GM19467 (cell line): ENCODE results near the gene LAMA2.
"Not testable (repeated sequence)": the region's sequence is repeated elsewhere in the genome, so short reads cannot be mapped to it uniquely, and the experiment has no call there.

ENCODE experiments used
- ATAC-seq: cut with Tn5 transposase; IDR thresholded peaks from one replicate; pipeline ENCODE4 v1.9.1; 2021; ENCODE audit warnings: mild to moderate bottlenecking, moderate library complexity; ENCODE audit not compliant: unreplicated experiment

The LAMA2 gene

DNA sequence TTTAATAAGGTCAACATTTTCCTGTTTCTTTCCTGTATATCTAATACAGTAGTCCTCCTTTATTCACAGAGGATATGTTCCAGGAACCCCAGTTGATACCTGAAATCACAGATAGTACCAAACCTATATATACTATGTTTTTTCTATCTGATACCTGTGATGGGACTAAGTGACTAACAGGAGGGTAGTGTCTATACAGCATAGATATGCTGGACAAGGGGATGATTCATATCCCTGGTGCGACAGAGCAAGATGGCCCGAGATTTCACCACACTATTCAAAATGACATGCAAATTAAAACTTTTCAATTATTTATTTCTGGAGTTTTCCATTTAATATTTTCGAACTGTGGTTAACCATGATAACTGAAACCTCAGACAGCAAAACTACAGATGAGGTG, 281.1 kb downstream of the LAMA2 start:
- no peak for ATAC-seq

- ATAC-seq: not testable (repeated sequence)
Measured at GRCh38 chr6:129172279-129172995, 289.5 kb downstream of the LAMA2 start.

- ATAC-seq: no peak
Measured at GRCh38 chr6:129175066-129175465, 292.1 kb downstream of the LAMA2 start.

DNA sequence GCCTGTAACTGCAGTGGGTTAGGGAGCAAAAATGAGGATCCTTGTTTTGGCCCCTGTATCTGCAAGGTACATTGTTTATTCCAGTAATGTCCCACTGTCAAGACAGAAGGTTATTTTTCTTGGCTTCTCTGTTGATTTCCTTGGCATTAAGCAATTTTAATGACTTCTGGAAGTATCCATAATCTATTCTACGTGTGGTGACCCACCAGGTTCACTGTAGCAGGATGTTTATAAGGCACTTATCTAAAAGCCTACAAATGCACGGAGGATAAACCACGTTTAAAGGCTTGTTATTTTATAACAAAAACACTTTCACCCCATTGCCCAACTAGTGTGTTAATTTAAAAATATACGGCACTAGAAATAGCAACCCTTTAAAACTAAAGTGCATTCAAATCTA, 294.9 kb downstream of the LAMA2 start:
- no peak for ATAC-seq

GRCh38 chr6:129179283-129179682, 296.3 kb downstream of the LAMA2 start:
- ATAC-seq: no peak

- no peak for ATAC-seq
Measured at GRCh38 chr6:129181001-129181400, 298.1 kb downstream of the LAMA2 start.

- no peak for ATAC-seq
Measured at GRCh38 chr6:129183187-129183591, 300.3 kb downstream of the LAMA2 start.

DNA sequence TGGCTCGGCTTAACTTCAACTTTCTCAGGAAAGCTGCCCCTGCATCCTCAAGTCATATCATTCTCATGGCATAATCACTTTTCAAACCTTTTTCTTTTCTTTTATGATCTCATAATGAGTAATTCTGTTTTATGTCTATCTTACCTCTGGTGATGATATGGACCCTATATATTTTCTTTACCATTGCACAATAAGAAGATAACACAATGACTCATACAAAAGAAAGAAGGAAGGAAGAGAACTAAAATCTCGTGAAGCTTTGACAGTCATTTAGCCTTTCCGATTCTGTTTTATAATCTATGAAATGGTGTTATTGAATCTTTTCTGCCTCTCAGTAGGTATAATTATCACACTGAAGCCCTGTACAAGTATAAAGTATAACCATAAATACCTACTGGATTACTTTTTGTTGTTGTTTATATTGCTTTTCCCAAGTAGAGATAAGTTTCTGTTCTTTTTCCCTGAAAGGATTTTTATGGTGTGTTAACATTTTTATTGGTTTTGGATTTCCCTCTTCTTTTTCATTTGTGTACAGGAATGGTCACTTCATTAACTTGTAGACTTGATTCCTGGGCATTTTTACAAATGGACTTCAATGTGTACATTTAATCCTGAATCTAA, 300.9 kb downstream of the LAMA2 start:
- no peak for ATAC-seq

DNA sequence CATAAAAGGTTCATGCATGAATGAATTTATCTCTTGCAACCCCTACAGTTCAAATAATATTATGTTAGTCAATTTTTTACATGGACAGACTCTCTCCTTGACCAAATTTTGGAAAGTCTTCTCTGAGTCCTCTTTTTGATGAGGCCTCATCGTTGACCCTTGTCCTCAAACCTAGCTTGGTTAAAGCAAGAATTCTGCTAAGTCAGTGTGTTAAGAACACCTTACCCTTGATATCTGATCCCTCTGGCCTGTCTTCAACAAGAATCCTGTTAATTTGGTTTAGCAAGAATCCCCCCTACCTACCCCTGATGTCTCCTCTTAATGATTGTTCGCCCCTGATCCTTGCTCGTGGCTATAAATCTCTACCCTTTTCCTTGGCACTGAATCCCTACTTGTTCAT, 301.4 kb downstream of the LAMA2 start:
- no peak for ATAC-seq

GRCh38 chr6:129184808-129185366, 301.9 kb downstream of the LAMA2 start:
- no peak for ATAC-seq

GRCh38 chr6:129186988-129187387, 304.1 kb downstream of the LAMA2 start:
- ATAC-seq: no peak

- ATAC-seq: no peak
Measured at GRCh38 chr6:129188306-129188705, 305.4 kb downstream of the LAMA2 start.

- ATAC-seq: no peak
Measured at GRCh38 chr6:129188795-129189194, 305.9 kb downstream of the LAMA2 start.

- no peak for ATAC-seq
Measured at GRCh38 chr6:129189266-129189665, 306.3 kb downstream of the LAMA2 start.

GRCh38 chr6:129191235-129191634, 308.3 kb downstream of the LAMA2 start:
- ATAC-seq: no peak

DNA sequence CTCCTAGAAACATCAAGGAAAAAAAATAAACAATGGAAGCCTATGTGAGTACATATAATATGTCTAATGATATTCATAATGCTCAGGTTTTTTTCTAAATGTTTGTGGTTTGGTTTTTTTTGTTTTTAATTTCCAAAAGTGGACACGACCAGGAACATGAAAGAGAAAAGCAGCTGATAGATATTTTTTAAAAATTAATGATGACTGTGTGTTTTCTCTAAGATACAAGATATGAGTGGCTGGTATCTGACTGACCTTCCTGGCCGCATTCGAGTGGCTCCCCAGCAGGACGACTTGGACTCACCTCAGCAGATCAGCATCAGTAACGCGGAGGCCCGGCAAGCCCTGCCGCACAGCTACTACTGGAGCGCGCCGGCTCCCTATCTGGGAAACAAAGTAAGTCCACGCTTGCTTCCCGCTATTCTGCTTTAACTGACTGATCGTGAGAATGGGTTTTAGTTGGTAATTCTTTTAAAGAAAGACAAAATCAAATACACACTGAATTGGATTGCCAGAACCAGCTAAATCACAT, 309.6 kb downstream of the LAMA2 start:
- no peak for ATAC-seq

- ATAC-seq: no peak
Measured at GRCh38 chr6:129194306-129194941, 311.5 kb downstream of the LAMA2 start.

GRCh38 chr6:129195161-129195560, 312.2 kb downstream of the LAMA2 start:
- no peak for ATAC-seq

DNA sequence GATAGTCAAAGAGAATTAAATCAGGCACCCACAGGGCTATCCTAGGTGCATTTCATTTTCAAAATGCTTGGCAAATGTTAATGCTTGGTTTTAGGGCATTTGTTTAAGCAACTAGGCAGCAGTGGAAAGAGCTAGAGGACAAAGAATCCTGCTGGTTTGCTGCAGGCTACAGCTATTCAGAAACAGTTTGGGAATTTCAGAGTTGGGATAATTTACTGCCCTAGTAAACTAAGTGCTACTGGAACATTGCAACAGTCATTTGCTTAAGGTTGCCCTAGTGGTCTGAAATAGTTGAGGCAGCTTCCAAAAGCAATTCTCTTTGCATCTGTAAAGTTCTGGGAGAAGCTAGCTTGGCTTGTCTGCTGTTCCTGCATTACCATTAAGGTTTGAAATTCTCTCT, 312.7 kb downstream of the LAMA2 start:
- ATAC-seq: no peak

DNA sequence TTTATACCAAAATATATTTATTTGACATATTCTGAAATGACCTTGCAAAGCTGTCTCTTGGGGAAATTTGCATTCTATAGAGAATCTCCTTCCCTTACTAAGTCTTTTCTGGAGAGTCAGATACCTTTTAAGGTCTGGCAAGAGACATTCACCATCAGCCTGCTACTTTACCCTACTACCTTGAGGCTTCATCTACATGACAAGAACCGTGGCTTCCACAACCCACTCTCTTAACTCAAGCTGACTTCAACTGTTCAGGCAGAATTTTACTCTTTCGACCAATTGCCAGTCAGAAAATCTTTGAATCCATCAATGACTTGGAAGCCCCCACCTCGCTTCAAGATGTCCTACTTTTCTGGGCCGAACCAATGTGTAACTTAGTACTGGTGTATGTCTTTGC, 314.2 kb downstream of the LAMA2 start:
- no peak for ATAC-seq

DNA sequence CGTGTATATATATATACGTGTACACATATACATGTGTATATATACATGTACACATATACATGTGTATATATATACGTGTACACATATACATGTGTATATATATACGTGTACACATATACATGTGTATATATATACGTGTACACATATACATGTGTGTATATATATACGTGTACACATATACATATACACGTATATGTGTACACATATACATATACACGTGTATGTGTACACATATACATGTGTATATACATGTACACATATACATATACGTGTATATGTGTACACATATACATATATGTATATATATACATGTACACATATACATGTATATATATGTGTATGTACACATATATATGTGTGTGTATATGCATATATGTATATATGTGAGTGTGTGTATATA, 317.2 kb downstream of the LAMA2 start:
- ATAC-seq: no peak
